Fibroblast of skin of abdomen (primary cell): Measurements from ENCODE around the gene SCGB1D4. TPM values are rescaled to one million over a fixed set of nuclear protein-coding genes. Genes with fewer than 3 reads are reported as not detected.
A peak's percentile ranks its signal among the peaks of the same experiment; 100 is the strongest.
"Not testable (repeated sequence)": the region's sequence is repeated elsewhere in the genome, so short reads cannot be mapped to it uniquely, and the experiment has no call there.

Experiments used
- DNase-seq: peaks from one replicate; pipeline ENCODE4 v3.0.0-alpha.2; 2013
- polyA plus RNA-seq, 2 experiments: library from polyadenylated mRNA; unstranded; fragments of 120-200 nt; gene quantifications; one replicate each; pipeline ENCODE4 v1.2.1, GENCODE V29; 2013; ENCODE audit not compliant: insufficient read length in 2 of 2

Gene SCGB1D4, protein sequence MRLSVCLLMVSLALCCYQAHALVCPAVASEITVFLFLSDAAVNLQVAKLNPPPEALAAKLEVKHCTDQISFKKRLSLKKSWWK
- polyA plus RNA-seq (2013, experiment 1 of 2; ENCODE audit: insufficient read length) = not detected
- polyA plus RNA-seq (2013, experiment 2 of 2; ENCODE audit: insufficient read length) = not detected

DNA sequence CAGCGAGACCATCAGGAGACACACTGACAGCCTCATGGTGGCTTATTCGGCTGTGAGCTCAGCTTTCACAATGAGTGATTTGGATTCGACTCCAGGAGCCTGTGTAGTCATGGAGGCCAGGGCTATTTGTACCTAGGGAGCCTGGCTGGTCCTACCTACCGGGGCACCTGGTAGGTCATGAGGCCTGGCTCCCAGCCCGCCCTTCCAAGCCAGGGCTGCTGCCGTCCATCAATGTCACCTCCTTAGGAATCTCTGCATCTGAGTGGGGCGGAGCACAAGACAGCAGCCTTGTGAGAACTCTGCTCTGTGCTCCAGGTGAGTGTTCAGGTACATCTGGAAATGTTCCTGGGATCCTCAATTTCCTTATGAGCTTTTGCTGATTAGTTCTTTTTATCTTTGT, at the start of gene SCGB1D4:
Gene SCGB1D4, minus strand, starts transcription at position 101 of the 400 bp plus-strand sequence. Its CDS starts 65 bp downstream, at position 36.
- DNase-seq = no peak

DNA sequence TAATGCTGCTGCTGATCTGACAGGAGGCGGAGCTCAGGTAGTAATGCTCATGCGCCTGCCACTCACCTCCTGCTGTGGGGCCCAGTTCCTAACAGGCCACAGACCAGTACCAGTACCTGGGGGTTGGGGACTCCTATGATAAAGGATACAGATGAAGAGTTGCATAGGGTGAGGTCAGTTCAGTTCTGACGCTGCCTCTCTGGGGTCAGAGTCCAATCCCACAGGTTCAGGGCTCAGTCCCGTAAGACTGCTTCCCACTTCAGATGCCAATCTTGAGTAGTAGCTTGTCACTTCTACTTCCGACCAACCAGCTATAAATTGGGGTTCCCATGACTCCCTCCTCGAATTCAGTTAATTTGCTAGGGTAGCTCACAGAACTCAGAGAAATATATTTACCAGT, 47.0 kb upstream of the SCGB1D4 start:
- no peak for DNase-seq

DNA sequence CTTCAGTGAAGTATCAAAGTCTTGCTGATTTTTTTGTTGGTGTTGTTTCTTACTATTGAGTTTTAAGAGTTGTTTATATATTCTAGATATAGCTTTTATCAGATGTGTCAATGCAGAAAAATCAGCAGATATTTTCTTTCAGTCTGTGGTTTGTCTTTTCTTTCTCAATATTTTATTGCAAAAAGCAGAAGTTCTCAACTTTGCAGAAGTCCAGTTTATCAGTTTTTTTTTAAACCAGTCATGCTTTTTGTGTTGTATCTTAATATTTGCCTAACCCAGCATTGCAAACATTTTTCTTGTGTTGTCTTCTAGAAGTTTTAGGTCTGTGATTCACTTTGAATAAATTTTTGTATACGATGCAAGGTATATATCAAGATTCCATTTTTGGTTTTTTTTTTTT, 45.3 kb upstream of the SCGB1D4 start:
- no peak for DNase-seq

DNA sequence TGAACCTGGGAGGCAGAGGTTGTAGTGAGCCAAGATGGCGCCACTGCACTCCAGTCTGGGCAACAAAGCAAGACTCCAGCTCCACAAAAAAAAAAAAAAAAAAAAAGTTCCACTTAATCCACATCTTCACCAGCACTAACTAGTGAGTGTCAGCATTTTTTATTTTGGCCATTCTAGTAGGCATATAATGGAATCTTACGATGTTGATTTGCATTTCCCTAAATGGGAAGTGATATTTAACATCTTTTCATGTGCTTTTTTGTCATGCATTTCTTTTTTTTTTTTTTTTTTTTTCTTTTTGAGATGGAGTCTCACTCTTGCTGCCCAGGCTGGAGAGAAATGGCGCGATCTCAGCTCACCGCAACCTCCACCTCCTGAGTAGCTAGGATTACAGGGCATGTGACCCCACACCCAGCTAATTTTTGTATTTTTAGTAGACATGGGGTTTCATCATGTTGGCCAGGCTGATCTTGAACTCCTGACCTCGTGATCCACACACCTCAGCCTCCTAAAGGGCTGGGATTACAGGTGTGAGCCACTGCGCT, 44.8 kb upstream of the SCGB1D4 start:
- not testable (repeated sequence) for DNase-seq

DNA sequence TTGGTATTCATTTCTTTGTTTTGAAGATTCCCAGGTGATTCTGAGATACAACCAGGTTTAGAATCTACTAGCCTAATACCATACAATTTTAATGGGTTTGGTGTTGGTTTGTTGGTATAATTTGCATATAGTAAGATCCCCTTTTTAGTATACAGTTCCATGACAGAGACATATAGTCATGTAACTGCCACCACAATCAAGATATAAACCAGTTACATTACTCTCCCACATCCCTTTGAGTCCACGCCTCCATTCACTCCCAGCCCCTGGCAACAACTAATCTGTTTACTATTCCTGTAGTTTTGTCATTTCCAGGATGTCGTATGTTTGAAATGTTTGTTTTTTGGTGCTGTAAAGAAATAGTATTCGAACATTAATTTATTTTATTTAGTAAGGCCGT, 42.7 kb upstream of the SCGB1D4 start:
- no peak for DNase-seq

DNA sequence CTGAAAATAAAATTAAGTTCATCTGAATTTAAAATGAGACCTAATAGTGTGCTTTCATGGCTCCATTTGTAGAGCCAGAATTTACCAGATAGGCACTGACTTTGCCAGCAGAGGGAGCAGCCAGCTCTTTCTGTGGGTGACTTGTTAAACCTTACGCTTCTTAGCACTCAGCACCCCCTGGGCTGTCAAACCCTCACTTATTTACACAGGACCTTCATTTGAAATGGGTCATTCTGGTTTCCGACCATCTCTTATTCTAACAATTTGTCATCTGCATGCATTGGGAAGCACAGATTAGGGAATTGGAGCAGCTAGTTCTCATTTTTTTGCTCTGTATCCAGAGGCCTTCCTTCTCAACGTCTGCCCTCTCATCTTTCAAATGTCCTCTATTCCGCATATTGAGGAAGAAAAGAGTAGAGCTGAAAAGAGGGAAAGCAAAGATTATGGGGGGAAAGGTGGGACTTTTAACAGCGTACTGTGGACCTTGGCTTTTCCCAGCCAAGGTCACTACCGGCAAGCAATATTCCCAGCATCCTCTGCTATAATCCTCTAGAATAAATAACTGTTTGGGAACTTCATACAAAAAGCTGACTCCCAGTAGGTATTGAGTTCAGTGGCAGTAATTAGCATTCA, 41.5 kb upstream of the SCGB1D4 start:
- DNase-seq = peak; percentile 30

DNA sequence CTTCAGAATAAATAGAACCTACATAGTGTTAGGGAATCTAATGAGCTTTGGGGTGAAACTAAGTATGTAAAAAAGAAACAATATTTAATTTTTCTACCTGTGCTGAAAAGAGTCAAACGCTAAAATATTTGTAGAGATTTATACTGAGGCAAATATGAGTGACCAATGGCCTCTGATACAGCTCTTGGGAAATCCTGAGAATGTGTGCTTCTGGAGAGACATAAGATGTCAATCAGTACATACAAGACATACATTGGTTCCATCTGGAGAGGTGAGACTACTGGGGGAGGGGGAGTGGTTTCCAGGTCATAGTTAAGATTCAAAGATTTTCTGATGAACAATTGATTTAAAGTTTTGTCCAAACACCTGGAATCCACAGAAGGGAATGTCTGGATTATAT, 39.3 kb upstream of the SCGB1D4 start:
- DNase-seq = no peak

DNA sequence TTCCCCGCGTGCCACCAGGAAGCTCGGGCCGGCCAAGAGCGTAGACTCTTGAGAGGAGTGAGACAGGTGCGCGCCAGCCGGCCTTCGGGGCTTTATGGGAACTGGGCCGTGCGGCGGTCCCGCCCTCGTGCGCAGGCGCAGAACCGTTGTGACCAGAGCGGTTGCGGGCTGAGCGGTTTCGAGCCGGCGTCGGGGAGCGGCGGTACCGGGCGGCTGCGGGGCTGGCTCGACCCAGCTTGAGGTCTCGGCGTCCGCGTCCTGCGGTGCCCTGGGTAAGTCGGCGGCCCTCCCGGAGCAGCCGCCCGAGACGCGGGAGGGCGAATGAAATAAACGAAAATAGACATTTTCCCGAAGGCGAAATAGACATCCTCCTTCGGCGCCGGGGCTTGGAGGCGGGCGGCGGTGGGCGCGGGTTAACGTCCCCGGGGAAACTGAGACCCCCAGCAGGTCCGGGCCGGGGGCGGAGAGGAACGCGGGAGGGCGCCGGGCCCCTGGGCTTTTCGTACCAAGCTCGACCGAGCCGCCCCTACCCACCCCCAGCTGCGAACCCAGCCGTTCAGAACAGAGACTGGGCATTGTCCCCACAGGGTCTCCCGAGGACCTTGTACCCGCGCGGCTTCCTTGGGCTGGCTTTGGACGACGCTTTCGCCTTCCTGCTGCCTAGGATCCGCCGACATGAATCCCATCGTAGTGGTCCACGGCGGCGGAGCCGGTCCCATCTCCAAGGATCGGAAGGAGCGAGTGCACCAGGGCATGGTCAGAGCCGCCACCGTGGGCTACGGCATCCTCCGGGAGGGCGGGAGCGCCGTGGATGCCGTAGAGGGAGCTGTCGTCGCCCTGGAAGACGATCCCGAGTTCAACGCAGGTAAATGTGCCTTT, 38.7 kb upstream of the SCGB1D4 start, which contains the start of gene ASRGL1:
Gene ASRGL1, plus strand, starts transcription at position 146 of the 879 bp plus-strand sequence. Its CDS starts 530 bp downstream, at position 676.
- peak; percentile 34 for DNase-seq

DNA sequence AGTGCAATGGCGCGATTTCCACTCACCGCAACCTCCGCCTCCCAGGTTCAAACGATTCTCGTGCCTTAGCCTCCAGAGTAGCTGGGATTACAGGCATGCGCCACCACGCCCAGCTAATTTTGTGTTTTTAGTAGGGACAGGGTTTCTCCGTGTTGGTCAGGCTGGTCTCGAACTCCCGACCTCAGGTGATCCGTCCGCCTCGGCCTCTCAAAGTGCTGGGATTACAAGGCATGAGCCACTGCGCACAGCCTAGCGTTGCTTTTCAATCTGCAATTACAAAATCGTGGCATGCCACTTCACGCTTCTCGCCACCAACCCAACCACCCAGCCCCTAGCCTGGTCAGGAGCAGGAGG, 38.1 kb upstream of the SCGB1D4 start:
- DNase-seq = not testable (repeated sequence)

DNA sequence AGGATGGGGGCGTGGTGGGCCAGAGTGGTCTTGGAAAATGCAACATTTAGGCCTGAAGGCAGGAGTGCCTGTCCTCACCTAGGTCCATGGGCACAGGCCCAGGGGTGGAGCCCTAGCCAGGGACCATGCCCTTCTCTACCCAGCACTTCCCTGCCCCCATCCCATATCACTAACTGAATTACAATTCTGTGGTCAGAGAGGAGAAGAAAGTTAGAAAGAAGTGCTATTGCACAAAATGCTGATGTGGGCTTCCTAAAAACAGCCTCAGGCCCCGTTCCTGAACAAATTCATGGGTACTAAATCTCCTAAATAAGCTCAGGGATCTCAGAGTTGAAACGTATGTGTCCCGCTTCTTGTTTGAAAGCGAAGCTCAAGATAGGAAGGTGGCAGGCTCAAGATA, 34.9 kb upstream of the SCGB1D4 start:
- DNase-seq = no peak

DNA sequence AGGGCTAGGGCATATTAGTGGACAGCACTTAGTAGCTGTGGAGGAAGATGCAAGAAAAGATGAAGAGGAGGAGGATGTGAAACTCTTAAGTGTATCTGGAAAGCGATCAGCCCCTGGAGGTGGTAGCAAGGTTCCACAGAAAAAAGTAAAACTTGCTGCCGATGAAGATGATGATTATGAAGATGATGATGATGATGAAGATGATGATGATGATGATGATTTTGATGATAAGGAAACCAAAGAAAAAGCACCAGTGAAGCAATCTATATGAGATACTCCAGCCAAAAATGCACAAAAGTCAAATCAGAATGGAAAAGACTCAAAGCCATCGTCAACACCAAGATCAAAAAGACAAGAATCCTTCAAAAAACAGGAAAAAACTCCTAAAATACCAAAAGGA, 32.4 kb upstream of the SCGB1D4 start:
- not testable (repeated sequence) for DNase-seq

DNA sequence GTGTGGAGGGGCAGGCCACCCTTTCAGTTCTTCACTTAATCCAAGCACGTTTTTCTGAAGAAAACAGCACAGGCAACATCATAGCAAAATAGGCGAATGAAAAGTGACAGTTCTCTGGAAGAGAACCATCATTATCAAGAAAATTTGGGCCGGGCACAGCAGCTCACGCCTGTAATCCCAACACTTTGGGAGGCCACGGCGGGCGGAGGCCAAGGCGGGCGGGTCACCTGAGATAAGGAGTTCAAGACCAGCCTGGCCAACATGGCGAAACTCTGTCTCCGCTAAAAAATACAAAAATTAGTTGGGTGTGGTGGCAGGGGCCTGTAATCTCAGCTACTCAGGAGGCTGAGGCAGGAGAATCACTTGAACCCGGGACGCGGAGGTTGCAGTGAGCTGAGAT, 28.7 kb upstream of the SCGB1D4 start:
- not testable (repeated sequence) for DNase-seq

DNA sequence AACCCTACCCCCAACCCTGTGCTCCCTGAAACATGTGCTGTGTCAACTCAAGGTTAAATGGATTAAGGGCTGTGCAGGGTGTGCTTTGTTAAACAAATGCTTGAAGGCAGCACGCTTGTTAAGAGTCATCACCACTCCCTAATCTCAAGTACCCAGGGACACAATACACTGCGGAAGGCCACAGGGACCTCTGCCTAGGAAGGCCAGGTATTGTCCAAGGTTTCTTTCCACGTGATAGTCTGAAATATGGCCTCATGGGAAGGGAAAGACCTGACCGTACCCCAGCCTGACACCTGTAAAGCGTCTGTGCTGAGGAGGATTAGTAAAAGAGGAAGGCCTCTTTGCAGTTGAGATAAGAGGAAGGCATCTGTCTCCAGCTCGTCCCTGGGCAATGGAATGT, 27.8 kb upstream of the SCGB1D4 start:
- not testable (repeated sequence) for DNase-seq

DNA sequence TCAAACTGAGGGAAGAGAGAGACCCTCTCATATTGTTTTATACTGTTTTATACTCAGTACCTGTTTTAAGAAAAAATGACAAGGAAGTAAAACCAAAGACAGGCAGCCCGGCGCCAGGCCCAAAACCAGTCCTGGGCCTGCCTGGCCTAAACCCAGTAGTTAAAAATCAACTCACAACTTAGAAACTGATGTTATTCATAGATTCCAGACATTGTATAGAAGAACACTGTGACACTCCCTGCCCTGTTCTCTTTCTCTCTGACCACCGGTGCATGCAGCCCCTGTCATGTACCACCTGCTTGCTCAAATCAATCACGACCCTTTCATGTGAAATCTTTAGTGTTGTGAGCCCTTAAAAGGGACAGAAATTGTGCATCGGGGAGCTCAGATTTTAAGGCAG, 26.9 kb upstream of the SCGB1D4 start:
- not testable (repeated sequence) for DNase-seq

DNA sequence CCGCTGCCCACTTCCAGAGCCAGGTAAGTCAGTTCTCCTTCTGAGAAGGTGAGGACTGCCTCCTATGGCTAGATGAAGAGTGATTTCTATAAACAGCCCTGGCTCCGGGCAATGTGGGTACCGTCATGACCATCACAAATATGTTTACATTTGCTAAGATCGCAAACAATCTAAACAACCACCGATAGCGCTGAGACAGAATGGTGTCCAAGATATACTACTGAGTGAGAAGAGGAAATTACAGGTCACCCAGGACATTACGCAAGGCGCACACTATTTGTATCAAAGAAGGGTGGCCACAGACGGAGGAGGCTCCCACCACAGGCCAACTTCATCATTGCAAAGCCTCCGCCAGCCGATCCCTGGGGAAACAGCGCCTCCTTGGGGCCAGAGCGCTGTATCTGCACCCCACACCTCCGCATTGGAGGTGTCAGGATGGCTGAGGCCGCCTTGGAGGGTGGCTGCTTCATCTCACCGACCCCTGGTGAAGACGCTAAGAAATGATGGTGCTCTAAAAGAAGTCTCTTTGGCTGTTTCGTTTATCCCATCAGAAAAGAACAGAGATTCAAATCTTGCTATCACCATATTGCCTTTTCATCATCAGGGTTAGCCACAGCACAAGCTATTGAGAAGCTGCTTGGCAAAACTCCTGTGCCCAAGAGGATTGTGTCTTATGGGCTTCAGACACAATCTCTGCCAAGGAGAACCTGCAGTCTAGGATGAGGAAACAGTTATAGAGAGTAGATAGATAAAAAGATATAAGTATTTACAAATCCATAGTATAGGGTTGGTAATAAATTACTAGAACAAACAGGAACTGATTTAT, 26.1 kb upstream of the SCGB1D4 start:
- DNase-seq = peak; percentile 2

DNA sequence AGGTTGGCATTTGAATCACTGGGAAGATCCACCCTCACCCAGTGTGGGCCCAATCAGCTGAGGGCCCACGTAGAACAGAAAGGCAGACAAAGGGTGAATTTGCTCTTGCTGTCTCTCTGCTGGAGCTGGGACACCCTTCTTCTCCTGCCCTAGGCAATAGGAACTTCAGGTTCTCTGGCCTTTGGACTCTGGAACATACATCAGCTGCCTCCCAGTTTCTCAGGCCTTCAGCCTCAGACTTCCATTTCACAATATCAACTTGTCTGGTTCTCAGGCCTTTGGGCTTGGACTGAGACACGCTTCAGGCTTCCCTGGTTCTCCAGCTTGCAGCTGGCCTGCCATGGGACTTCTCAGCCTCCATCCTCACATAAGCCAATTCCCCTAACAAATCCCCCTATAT, 23.6 kb upstream of the SCGB1D4 start:
- DNase-seq = no peak

DNA sequence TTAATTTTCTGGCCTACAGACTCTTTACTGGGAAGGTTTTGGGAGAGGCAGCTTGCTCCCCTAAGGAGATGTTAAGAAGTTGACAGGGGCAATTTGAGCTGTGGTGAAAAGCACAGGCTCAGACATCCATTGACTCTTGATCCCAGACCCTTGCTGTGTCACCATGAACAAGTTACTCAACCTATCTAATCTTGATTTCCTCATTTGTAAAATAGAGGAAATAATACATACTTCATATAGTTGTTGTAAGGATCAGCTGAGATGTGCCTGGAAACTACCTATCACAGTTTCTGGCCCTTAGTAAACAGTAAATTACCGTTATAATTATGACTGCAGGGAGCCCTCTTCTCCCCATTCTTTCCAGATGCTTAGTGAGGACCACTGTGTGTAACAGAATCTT, 16.6 kb upstream of the SCGB1D4 start:
- DNase-seq = no peak

DNA sequence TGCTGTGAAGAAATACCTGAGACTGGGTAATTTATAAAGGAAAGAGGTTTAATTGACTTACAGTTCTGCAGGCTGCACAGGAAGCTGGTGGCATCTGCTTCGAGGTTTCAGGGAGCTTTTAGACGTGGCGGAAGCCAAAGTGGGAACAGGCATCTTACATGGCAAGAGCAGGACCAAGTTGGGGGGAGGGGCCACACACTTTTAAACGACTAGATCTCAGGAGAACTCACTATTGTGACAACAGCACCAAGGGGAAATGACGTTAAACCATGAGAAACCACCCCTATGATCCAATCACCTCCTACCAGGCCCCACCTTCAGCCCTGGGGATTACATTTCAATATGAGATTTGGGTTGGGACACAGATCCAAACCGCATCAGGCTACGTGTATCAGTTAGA, 11.1 kb upstream of the SCGB1D4 start:
- no peak for DNase-seq

DNA sequence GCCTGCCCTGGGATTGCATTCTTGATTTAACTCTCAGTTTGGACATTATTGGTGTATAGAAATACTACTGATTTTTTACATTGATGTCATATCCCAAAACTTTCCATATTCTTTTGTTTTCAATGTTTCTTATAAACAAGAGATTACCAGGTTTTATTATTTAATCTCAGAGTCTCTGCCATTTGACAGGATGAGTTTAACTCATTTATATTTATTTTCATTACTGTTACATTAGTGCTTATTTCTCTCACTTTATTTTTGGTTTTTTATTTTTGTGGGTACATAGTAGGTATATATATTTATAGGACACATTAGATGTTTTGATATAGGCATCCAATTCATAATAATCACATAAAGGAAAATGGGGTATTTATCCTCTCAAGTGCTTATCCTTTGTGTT, 9.1 kb upstream of the SCGB1D4 start:
- no peak for DNase-seq

DNA sequence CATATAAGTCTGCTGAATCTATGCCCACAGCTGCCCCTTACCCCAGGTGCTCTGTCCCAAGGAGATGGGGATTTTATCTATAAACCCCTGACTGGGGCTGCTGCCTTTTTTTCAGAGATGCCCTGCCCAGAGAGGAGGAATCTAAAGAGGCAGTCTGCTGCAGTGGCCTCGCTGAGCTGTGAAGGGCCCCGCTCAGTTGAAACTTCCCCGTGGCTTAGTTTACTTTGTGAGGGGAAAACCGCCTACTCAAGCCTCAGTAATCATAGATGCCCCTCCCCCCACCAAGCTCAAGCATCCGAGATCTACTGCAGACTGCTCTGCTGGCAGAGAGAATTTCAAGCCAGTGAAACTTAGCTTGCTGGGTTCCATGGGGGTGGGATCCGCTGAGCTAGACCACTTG, 7.4 kb upstream of the SCGB1D4 start:
- DNase-seq = no peak

DNA sequence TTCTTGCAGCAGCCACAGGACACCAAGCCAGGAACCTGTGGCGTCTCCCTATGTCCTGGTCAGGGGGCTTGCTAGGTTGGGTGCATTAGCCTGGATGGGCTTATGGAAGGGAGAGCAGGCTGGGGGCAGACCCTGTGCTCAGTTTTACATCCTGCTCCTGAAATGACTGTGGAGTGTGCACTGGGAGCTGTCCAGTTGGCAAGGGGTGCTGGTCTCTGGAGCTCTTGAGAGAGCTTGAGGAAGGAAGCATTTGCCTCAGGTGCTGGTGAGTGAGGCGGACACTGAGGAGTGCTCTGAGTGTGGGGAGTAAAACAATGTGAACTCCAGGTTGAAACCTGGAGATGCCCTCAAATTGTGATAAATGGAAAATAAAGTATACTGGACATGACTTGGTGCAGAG, 3.4 kb downstream of the SCGB1D4 start:
- DNase-seq = peak; percentile 24

DNA sequence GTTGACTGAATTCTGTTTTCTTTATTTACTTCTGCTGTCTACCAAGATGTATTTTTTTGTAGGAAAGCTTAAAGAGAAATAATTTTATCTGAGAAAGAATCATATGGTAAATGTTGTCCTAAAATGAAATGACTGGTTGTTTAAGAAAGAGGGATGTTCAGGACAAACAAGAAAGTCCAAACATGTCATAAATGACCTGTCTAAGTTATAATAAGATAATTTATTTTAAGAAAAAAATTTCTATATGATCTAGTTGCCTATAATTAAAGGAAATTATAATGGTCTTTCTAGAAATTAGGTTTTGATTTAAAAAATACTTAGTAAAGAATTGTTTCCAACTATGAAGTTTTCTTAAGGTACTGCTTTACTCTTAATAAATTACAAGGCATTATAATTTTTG, 18.4 kb downstream of the SCGB1D4 start:
- no peak for DNase-seq
